Amniotic stem cell (primary cell): Measurements from ENCODE around the gene STK35.
"Not testable (repeated sequence)": the region's sequence is repeated elsewhere in the genome, so short reads cannot be mapped to it uniquely, and the experiment has no call there.

Source experiments
- DNase-seq: peaks from one replicate; lab custom pipeline; 2025; lab: John Stamatoyannopoulos, UW

The STK35 gene

GRCh38 chr20:2162823-2163166 is 61.2 kb downstream of the STK35 start:
- DNase-seq = no peak

GRCh38 chr20:2163312-2163711 is 61.7 kb downstream of the STK35 start:
- DNase-seq = no peak

- no peak for DNase-seq
Measured at GRCh38 chr20:2163757-2164156, 62.1 kb downstream of the STK35 start.

- DNase-seq = no peak
Measured at GRCh38 chr20:2164421-2164820, 62.8 kb downstream of the STK35 start.

GRCh38 chr20:2164966-2165365 is 63.3 kb downstream of the STK35 start:
- no peak for DNase-seq

GRCh38 chr20:2165871-2166270 is 64.2 kb downstream of the STK35 start:
- no peak for DNase-seq

- no peak for DNase-seq
Measured at GRCh38 chr20:2167112-2167511, 65.5 kb downstream of the STK35 start.

- no peak for DNase-seq
Measured at GRCh38 chr20:2168946-2169345, 67.3 kb downstream of the STK35 start.

- DNase-seq = no peak
Measured at GRCh38 chr20:2169456-2170088, 67.9 kb downstream of the STK35 start.

- no peak for DNase-seq
Measured at GRCh38 chr20:2170404-2170803, 68.8 kb downstream of the STK35 start.

- no peak for DNase-seq
Measured at GRCh38 chr20:2171266-2171790, 69.7 kb downstream of the STK35 start.

GRCh38 chr20:2171840-2172239 is 70.2 kb downstream of the STK35 start:
- not testable (repeated sequence) for DNase-seq

- DNase-seq = peak; percentile 30
Measured at GRCh38 chr20:2172305-2173175, 70.9 kb downstream of the STK35 start.

- DNase-seq = no peak
Measured at GRCh38 chr20:2173186-2173585, 71.6 kb downstream of the STK35 start.

GRCh38 chr20:2174067-2174466 is 72.4 kb downstream of the STK35 start:
- no peak for DNase-seq

- no peak for DNase-seq
Measured at GRCh38 chr20:2176946-2177345, 75.3 kb downstream of the STK35 start.

GRCh38 chr20:2178318-2179232 is 76.9 kb downstream of the STK35 start:
- DNase-seq = no peak

GRCh38 chr20:2179233-2179580 is 77.6 kb downstream of the STK35 start:
- no peak for DNase-seq

GRCh38 chr20:2179949-2180348 is 78.3 kb downstream of the STK35 start:
- no peak for DNase-seq

- no peak for DNase-seq
Measured at GRCh38 chr20:2183381-2183780, 81.8 kb downstream of the STK35 start.

- not testable (repeated sequence) for DNase-seq
Measured at GRCh38 chr20:2184933-2185332, 83.3 kb downstream of the STK35 start.

GRCh38 chr20:2195614-2196013 is 94.0 kb downstream of the STK35 start:
- no peak for DNase-seq
